ENCODE measurements around the gene RTN4R. TPM values are rescaled to one million over a fixed set of nuclear protein-coding genes. Genes with fewer than 3 reads are reported as not detected.
"Not testable (repeated sequence)": the region's sequence is repeated elsewhere in the genome, so short reads cannot be mapped to it uniquely, and the experiment has no call there.

Gene RTN4R
- total RNA-seq, 1 donor from 2014 or later: 18.6 TPM

DNA sequence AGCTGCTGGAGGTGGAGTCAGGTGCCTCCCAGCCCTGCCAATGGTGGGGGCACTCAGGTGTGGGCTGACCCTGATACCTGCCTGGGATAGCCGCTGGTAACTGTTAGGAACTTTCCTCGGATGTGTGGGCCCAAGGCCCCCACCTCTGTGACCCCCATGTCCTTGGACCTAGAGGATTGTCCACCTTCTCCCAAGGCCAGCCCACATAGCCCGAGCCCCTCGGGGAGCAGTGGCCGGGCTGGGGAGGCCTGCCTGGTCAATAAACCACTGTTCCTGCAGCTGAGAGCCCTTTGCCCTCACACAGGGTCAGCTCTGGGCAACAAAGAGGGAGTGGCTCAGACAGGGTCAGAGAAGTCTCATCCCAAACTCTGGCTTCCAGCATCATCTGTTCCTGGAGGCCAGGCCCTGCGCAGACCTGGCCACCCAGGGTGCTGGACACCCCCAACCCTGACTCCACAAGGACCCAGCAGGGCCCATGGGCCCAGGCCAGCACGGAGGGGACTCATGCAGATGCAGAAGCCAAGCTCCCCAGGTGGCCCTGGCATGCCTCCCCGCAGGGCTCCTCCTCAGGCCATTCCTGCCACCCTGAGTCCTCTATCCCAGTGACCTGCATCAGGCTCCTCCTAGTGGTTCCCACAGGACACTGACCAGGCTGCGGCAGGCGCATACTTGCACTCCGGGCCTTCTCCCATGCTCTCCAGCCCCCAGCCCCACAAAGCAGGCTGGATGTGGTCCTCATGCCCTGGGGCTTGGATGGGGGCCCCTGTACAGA is 45.4 kb upstream of the RTN4R start:
- not testable (repeated sequence) for H3K4me3 ChIP-seq (ENCODE audit: low read depth, low read length); DNase-seq (ENCODE audit: low read depth)
- TF ChIP-seq, protein P1, sequence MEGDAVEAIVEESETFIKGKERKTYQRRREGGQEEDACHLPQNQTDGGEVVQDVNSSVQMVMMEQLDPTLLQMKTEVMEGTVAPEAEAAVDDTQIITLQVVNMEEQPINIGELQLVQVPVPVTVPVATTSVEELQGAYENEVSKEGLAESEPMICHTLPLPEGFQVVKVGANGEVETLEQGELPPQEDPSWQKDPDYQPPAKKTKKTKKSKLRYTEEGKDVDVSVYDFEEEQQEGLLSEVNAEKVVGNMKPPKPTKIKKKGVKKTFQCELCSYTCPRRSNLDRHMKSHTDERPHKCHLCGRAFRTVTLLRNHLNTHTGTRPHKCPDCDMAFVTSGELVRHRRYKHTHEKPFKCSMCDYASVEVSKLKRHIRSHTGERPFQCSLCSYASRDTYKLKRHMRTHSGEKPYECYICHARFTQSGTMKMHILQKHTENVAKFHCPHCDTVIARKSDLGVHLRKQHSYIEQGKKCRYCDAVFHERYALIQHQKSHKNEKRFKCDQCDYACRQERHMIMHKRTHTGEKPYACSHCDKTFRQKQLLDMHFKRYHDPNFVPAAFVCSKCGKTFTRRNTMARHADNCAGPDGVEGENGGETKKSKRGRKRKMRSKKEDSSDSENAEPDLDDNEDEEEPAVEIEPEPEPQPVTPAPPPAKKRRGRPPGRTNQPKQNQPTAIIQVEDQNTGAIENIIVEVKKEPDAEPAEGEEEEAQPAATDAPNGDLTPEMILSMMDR (conservative IDR thresholded peaks at IDR 0.05; ENCODE audit: low read depth, low read length): peak; percentile 2

DNA sequence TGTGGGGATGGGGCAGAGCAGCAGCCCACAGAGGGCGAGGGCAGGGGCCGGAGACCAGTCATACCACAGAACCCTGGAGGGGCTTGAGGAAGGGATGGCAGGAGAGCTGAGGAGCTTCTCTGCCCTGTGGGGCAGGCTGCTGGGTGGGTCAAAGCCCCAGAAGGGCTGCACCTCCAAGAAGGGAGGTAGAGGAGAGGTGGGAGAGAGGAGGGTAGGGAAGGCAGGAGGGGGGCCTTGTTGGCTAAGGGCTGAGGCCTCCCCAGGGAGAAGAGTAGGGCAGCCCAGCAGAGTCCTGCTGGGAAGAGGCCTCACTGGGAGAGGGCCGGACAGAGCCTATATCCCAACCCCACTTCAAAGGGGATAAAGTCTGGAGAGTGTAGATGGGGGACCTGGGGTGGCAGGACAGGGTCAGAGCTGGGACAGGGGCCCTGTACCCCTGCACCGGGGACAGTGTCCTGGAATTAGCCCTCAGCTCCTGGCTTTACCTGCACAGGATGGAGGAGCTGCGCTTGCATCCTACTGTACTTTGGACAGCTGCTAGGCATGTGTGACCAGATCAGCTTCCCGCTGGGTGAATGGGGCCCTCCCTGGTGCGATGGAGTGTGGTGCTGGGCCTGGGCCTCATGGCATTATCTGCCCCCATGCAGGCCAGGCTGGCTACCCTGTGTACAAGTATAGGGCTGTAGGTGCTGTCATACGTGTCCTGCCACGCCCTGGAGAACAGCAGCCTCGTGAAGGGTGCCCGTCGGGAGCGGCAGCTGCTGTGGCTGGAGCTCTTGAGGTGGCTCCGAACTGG is 44.5 kb upstream of the RTN4R start:
- H3K4me3 ChIP-seq (ENCODE audit: low read depth, low read length): no peak overlapping the region
- no peak for DNase-seq (ENCODE audit: low read depth)
- TF ChIP-seq, protein P1 (conservative IDR thresholded peaks at IDR 0.05; ENCODE audit: low read depth, low read length): no peak

DNA sequence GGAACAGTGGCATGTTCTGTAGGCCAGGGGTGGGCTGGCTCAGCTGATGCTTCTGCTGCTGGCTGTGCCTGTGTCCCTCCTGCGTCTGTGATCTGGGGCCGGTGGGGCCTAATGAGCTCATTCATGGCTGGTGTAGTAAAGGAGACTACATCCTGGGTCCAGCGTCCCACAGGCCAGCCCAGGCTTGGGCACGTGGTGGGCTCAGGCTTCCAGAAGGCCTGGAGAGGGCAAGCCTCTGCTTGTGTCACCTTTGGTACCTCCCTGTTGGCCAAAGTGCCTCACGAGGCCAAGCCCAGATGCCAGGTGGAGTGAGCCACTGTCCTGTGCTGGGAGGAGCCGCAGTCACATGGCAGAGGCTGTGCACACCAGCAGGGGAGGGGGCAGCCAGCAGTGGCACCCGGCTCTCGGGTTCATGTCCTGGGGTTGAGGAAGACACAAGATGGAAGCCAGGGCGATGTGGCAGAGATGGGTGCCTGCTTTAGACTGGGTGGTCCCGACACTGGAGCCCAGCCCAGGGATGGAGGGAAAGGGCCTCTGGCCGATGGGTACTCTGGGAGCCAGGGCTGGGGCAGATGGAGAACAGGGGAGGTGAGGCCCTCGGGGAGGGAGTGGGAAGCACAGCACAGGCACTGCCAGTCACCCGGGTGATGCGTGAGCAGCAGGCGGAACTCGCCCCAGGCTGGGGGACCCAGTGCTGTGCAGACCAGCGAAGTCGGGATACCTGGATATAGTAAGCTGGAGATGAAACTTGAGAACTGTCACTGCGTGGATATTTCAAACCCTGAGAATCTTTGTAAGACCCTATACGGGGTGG is 43.3 kb upstream of the RTN4R start:
- H3K4me3 ChIP-seq (ENCODE audit: low read depth, low read length); DNase-seq (ENCODE audit: low read depth): not testable (repeated sequence)

DNA sequence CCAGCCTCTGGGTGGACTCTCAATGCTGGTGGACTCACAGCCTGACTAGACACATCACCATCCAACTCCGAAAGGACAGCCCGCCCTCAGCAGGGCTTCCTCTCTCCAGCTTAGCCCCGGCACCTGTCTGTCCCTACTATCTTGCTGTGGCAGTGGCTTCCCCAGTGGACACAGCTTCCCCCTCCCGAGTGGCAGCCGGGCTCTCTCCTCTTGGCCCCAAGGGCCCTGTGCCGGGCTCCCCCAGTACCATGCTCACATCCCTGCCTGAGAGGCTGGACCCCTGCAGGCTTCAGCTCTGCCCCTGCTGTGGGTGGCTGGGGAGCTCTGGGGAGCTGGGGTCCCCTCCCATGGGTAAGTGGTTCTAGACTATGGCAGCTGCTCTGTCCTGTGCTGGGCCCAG is 42.7 kb upstream of the RTN4R start:
- not testable (repeated sequence) for H3K4me3 ChIP-seq (ENCODE audit: low read depth, low read length); DNase-seq (ENCODE audit: low read depth)

DNA sequence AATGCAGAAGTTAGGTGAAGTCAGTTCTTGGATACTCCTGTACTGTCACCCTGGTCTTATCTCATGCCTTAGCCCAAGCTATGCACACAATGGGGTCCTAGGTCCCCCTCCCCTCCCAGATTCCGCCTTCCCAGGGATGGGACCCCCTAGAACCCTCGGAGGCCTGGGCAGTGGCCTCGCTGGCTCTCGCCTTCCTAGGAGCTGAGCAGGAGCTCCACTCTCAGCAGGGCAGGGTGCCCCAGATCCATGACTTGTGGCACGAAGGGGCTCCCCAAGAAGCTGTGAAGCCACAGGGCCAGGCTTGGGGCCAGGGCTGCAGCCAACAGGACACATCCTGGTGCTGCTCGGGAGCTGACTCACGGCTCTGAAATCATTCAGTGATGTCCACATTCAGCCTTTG is 42.1 kb upstream of the RTN4R start:
- not testable (repeated sequence) for DNase-seq (ENCODE audit: low read depth); H3K4me3 ChIP-seq (ENCODE audit: low read depth, low read length)

DNA sequence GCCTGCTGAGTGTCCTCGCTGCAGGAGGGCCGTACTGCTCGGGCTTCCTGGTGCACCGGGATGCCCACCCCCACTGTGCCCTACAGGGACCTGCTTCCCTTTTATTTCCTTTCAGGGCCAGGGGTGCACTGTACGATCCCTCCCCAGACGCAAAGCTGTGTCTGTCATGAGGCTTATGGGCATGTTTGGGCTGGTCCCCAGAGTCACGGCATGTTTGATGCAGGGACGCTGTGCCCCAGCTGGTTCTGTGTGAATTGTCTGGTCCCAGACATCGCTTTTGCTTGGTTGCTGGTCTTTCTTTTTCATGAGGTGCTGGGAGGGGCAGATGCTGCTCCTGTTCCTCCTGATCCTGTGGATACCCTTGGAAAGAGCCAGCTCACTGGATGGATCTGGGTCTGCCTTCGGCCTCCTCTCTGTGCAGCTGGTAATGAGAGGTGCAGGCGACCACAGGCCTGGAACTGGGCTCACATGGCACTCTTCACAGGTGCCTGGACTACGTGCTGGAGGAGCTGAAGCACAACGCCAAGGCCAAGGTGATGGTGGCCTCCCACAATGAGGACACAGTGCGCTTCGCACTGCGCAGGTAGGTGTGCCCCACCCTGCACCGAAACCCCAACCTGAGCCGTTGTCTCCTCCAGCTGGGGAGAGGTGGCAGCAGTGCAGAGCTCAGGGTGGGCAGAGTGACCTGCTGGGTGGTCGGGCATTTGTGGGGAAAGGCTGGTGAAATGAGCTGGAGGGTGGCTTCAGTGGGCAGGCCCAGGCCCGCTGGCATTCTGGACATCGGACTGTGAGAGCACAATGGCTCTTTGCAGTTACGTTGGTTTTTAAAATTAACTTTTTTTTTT is 40.9 kb upstream of the RTN4R start:
- not testable (repeated sequence) for DNase-seq (ENCODE audit: low read depth); H3K4me3 ChIP-seq (ENCODE audit: low read depth, low read length)

DNA sequence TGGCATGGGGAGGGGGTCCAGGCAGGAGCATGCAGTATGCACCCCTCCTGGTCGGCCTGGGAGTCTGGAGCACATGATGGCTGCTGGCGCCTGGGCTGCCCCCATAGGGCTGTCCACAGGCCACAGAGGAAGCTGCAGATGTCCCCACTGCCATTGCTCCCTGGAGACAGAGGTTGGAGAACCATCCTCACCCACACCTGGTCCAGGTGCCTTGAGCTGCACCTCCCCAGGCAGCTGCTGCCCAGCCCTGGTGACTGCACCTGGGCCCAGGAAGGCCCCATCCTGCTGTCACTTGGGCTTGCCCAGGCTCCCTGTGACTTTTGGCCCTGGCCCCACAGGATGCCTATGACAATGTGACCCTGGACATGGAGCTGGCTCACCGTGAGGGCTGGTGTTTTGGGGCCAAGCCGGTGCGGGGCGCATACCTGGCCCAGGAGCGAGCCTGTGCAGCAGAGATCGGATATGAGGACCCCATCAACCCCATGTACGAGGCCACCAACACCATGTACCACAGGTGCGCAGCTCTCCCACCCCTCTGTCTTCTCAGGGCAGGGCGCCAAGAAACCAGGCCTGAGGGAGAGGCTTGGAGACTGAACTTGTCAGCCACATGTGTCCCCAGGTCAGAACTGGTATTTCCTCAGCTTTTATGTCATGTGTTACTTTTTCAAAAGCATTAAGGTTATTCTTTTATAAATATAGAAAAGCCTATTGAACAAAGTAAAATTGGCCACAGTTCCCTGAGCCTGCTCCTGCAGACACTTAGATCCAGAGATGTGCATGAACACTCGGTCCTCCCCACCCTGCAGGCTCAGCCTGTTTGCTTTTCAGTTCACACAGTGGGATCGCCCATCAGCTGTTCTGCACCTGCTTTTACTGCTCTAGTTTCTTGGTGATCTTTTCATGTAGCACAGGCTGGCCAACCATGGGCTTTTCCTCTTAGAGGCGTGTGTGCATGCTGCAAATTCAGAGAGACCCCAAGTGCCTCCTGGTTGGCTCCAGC is 39.6 kb upstream of the RTN4R start:
- DNase-seq (ENCODE audit: low read depth); H3K4me3 ChIP-seq (ENCODE audit: low read depth, low read length): not testable (repeated sequence)

DNA sequence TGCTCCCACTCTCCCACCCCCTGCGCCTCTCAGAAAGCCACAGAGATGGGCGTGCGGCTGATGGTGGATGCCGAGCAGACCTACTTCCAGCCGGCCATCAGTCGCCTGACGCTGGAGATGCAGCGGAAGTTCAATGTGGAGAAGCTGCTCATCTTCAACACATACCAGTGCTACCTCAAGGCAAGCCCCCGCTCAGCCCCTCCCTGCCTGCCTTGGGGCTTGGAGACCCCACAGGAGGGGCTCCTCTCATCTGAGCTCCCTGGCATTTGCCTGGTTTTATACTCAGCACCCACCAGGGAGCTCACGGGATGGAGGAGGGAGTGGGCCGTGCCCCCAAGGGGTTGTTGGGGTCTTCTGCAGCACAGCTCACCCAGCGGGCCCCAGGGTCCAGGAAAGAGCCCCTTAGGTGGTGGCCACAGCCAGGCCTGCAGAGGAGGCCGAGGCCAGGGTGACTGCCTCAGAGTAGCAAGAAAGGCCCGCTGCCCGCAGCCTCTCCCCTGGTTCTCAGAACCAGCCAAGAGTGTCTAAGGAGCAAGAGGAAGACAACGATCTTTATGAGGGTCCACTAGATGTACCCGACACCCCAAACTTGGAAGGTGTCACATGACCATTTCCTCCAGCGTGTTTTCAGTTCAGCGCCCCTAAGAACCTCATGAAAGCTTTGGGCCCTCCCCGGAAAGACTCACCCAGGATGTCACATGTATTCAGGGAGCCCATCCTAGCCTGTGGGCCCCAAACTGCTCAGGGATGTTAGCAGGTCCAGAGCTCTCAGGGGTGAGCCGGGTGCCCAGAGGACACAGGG is 38.7 kb upstream of the RTN4R start:
- not testable (repeated sequence) for DNase-seq (ENCODE audit: low read depth); H3K4me3 ChIP-seq (ENCODE audit: low read depth, low read length)
